H9 (cell line): ENCODE measurements around the gene JPT2. TPM values are rescaled to one million over a fixed set of nuclear protein-coding genes. Genes with fewer than 3 reads are reported as not detected.

Experiments
- DNase-seq: peaks from one replicate; pipeline ENCODE4 v3.0.0-alpha.2; 2017
- H2AFZ ChIP-seq: one replicate; pipeline ENCODE4 v1.6.1; 2013; ENCODE audit warnings: mild to moderate bottlenecking, low read length, control low read depth, moderate library complexity
- H2AK5ac ChIP-seq: 2 replicates; pipeline ENCODE4 v1.6.1; 2013; ENCODE audit warnings: low read length, control low read depth, mixed read lengths; ENCODE audit not compliant: insufficient read length
- H2BK120ac ChIP-seq: one replicate; pipeline ENCODE4 v1.6.1; 2013; ENCODE audit warnings: low read depth, mild to moderate bottlenecking, low read length, control low read depth, inconsistent platforms; ENCODE audit not compliant: poor library complexity, severe bottlenecking
- H2BK12ac ChIP-seq: 2 replicates; pipeline ENCODE4 v1.6.1; 2013; ENCODE audit warnings: low read length, control low read depth, mixed read lengths, low read depth; ENCODE audit not compliant: insufficient read length
- H2BK15ac ChIP-seq: 2 replicates; pipeline ENCODE4 v1.6.1; 2013; ENCODE audit warnings: low read depth, low read length, control low read depth
- H2BK20ac ChIP-seq: one replicate; pipeline ENCODE4 v1.6.1; 2013; ENCODE audit warnings: low read depth, mild to moderate bottlenecking, low read length, control low read depth, inconsistent platforms; ENCODE audit not compliant: poor library complexity, severe bottlenecking
- H2BK5ac ChIP-seq: 2 replicates; pipeline ENCODE4 v1.6.1; 2013; ENCODE audit warnings: low read length, control low read depth, mixed read lengths; ENCODE audit not compliant: insufficient read length
- H3K14ac ChIP-seq: 2 replicates; pipeline ENCODE4 v1.6.1; 2013; ENCODE audit warnings: low read length, control low read depth; ENCODE audit not compliant: insufficient read depth
- H3K18ac ChIP-seq: 2 replicates; pipeline ENCODE4 v1.6.1; 2013; ENCODE audit warnings: low read depth, mild to moderate bottlenecking, mixed read lengths, low read length, control low read depth; ENCODE audit not compliant: insufficient read length
- H3K23ac ChIP-seq: 2 replicates; pipeline ENCODE4 v1.6.1; 2013; ENCODE audit warnings: low read length, control low read depth, mixed read lengths, low read depth; ENCODE audit not compliant: insufficient read length
- H3K23me2 ChIP-seq: 2 replicates; pipeline ENCODE4 v1.6.1; 2013; ENCODE audit warnings: low read depth, mild to moderate bottlenecking, mixed read lengths, low read length, control low read depth; ENCODE audit not compliant: insufficient read length, poor library complexity, severe bottlenecking
- H3K27ac ChIP-seq: 2 replicates; pipeline ENCODE4 v1.5.1; 2013; ENCODE audit warnings: low read length, control low read depth, mixed read lengths, low read depth; ENCODE audit not compliant: insufficient read length
- H3K27me3 ChIP-seq: 2 replicates; pipeline ENCODE4 v1.6.1; 2013; ENCODE audit warnings: low read length, control low read depth, inconsistent platforms; ENCODE audit not compliant: insufficient read depth
- H3K4ac ChIP-seq: 2 replicates; pipeline ENCODE4 v1.6.1; 2013; ENCODE audit warnings: low read depth, mild to moderate bottlenecking, control low read depth, inconsistent platforms, low read length, moderate library complexity
- H3K4me1 ChIP-seq: 2 replicates; pipeline ENCODE4 v1.6.1; 2013; ENCODE audit warnings: low read length, control low read depth, inconsistent platforms; ENCODE audit not compliant: insufficient read depth
- H3K4me2 ChIP-seq: 2 replicates; pipeline ENCODE4 v1.6.1; 2013; ENCODE audit warnings: low read length, control low read depth, mixed read lengths; ENCODE audit not compliant: insufficient read length, insufficient read depth
- H3K56ac ChIP-seq: 2 replicates; pipeline ENCODE4 v1.6.1; 2013; ENCODE audit warnings: low read depth, mild to moderate bottlenecking, mixed read lengths, low read length, control low read depth; ENCODE audit not compliant: insufficient read length
- H3K79me1 ChIP-seq: 2 replicates; pipeline ENCODE4 v1.6.1; 2013; ENCODE audit warnings: low read depth, mild to moderate bottlenecking, moderate library complexity, low read length, control low read depth, inconsistent platforms; ENCODE audit not compliant: insufficient read depth, poor library complexity, severe bottlenecking
- H3K79me2 ChIP-seq: 2 replicates; pipeline ENCODE4 v1.6.1; 2013; ENCODE audit warnings: low read length, control low read depth, inconsistent platforms; ENCODE audit not compliant: insufficient read depth
- H3K9ac ChIP-seq: 2 replicates; pipeline ENCODE4 v1.6.1; 2013; ENCODE audit warnings: low read length, control low read depth, mixed read lengths; ENCODE audit not compliant: insufficient read length; ENCODE audit errors: extremely low read depth
- H3K9me3 ChIP-seq: one replicate; pipeline ENCODE4 v1.6.1; 2013; ENCODE audit warnings: low read depth, low read length, inconsistent platforms; ENCODE audit not compliant: control insufficient read depth
- H3T11ph ChIP-seq: one replicate; pipeline ENCODE4 v1.6.1; 2013; ENCODE audit warnings: mild to moderate bottlenecking, low read length, control low read depth, inconsistent platforms
- H4K20me1 ChIP-seq: one replicate; pipeline ENCODE4 v1.6.1; 2013; ENCODE audit not compliant: control insufficient read depth, insufficient read length, insufficient read depth
- H4K5ac ChIP-seq: 2 replicates; pipeline ENCODE4 v1.6.1; 2013; ENCODE audit warnings: low read depth, mild to moderate bottlenecking, mixed read lengths, low read length, control low read depth; ENCODE audit not compliant: insufficient read length
- H4K8ac ChIP-seq: replicated peaks from 2 replicates; pipeline ENCODE4 v1.6.1; 2013; ENCODE audit warnings: low read length, control low read depth, mixed read lengths, low read depth; ENCODE audit not compliant: insufficient read length
- H4K91ac ChIP-seq: 2 replicates; pipeline ENCODE4 v1.6.1; 2013; ENCODE audit warnings: low read depth, mild to moderate bottlenecking, moderate library complexity, mixed read lengths, low read length, control low read depth; ENCODE audit not compliant: insufficient read length
- H3K27ac Mint-ChIP-seq, 3 experiments: 2 replicates in 2 of 3; 3 replicates in 1 of 3; pipeline ENCODE4 v1.8.0; 2020 to 2021; ENCODE audit warnings: mixed read lengths in 3 of 3, mild to moderate bottlenecking in 1 of 3, moderate library complexity in 1 of 3
- H3K27me3 Mint-ChIP-seq: 2 replicates; pipeline ENCODE4 v1.8.0; 2021; ENCODE audit warnings: low read depth, mild to moderate bottlenecking, moderate library complexity, mixed read lengths
- H3K36me3 Mint-ChIP-seq, 3 experiments: 2 replicates in 2 of 3; 3 replicates in 1 of 3; pipeline ENCODE4 v1.8.0; 2020 to 2021; ENCODE audit warnings: low read depth in 3 of 3, mixed read lengths in 3 of 3; ENCODE audit not compliant: insufficient read depth in 1 of 3
- H3K4me1 Mint-ChIP-seq, 2 experiments: 2 replicates each; pipeline ENCODE4 v1.8.0; 2020; ENCODE audit warnings: mixed read lengths in 2 of 2
- H3K4me3 Mint-ChIP-seq, 2 experiments: 2 replicates in 1 of 2; 3 replicates in 1 of 2; pipeline ENCODE4 v1.8.0; 2020 to 2021; ENCODE audit warnings: mild to moderate bottlenecking in 2 of 2, mixed read lengths in 2 of 2, moderate library complexity in 1 of 2
- H3K9me3 Mint-ChIP-seq, 2 experiments: 2 replicates in 1 of 2; 3 replicates in 1 of 2; pipeline ENCODE4 v1.8.0; 2020; ENCODE audit warnings: mild to moderate bottlenecking in 2 of 2, mixed read lengths in 2 of 2, moderate library complexity in 1 of 2
- CTCF ChIP-seq: fragments of 200-600 bp; sonication (generic); conservative IDR thresholded peaks from 3 replicates; pipeline ENCODE4 v1.8.0; 2021; ENCODE audit warnings: antibody characterized with exemption, mild to moderate bottlenecking
- WGBS: extraction: QIAGEN DNeasy Blood & Tissue Kit; methylation state at CpG from one replicate; pipeline ENCODE4 v1.1.7; 2013; ENCODE audit warnings: missing lambda C conversion rate, low lambda C conversion rate, mixed read lengths; ENCODE audit not compliant: insufficient read length; ENCODE audit errors: extremely low coverage; 5-methylcytosine and 5-hydroxymethylcytosine counted together
- total RNA-seq: library from RNA; stranded (reverse); gene quantifications from 2 replicates; pipeline ENCODE4 v1.2.1, GENCODE V29; 2021

Gene JPT2
- total RNA-seq, 1 experiment from 2014 or later: 206 TPM

- H3K79me2 ChIP-seq: no peaks in the 10 kb centered on the region
- no peaks in the 10 kb centered on the region for H3K27me3 Mint-ChIP-seq
- H3K79me1 ChIP-seq: no peaks in the 10 kb centered on the region
- no peak overlapping the region for H3K4me3 Mint-ChIP-seq
- no peak for DNase-seq
- no peak for TF ChIP-seq CTCF
- H4K8ac ChIP-seq: no peak overlapping the region
- no peak overlapping the region for H2BK20ac ChIP-seq
- H3K27ac Mint-ChIP-seq: peak overlapping the region in 1 of 3 experiments; percentile 92; a peak in 1 of 7 replicates
- H3K14ac ChIP-seq: no peak overlapping the region
- H3K9me3 ChIP-seq: no peaks in the 10 kb centered on the region
- peaks cover 0 to 14% of the 10 kb centered on the region in 2 experiments; a peak in 2 of 4 replicates for H3K4me1 Mint-ChIP-seq
- H3K9ac ChIP-seq: no peak overlapping the region
- no peak overlapping the region for H3K56ac ChIP-seq
- H2BK120ac ChIP-seq: no peak overlapping the region
- H2AK5ac ChIP-seq: no peak overlapping the region
- H3K4me1 ChIP-seq: no peaks in the 10 kb centered on the region
- no peaks in the 10 kb centered on the region for H3K27me3 ChIP-seq
- no peak overlapping the region for H2AFZ ChIP-seq
- no peak overlapping the region for H3K4me2 ChIP-seq
- H4K91ac ChIP-seq: no peak overlapping the region
- H3K23me2 ChIP-seq: no peaks in the 10 kb centered on the region
- no CpG with 5 or more reads among the region's 5 CpGs for WGBS
- no peak overlapping the region for H3K18ac ChIP-seq
- H3K4ac ChIP-seq: no peak overlapping the region
- no peak overlapping the region for H2BK12ac ChIP-seq
- H3T11ph ChIP-seq: no peak overlapping the region
- H4K20me1 ChIP-seq: no peaks in the 10 kb centered on the region
- H3K27ac ChIP-seq: no peak overlapping the region
- no peak overlapping the region for H3K23ac ChIP-seq
- no peak overlapping the region for H2BK5ac ChIP-seq
- H4K5ac ChIP-seq: no peak overlapping the region
- no peak overlapping the region for H2BK15ac ChIP-seq
- no peaks in the 10 kb centered on the region for H3K9me3 Mint-ChIP-seq
- H3K36me3 Mint-ChIP-seq: peaks cover 26 to 84% (median 71%) of the 10 kb centered on the region in 3 experiments
These were observed 35.9 kb upstream of the JPT2 start for GRCh38 chr16:1642148-1642547.
